ENCODE results near the gene PLXND1. TPM values are rescaled to one million over a fixed set of nuclear protein-coding genes. Genes with fewer than 3 reads are reported as not detected.

The PLXND1 gene
- total RNA-seq, 4 donors from 2014 or later, result 50.5 to 89.9 (median 76.6) TPM

GRCh38 chr3:129602309-129602708 lies 4.2 kb downstream of the PLXND1 start:
- H3K4me1 ChIP-seq, result peaks cover 61 to 96% (median 93%) of the 10 kb centered on the region in 4 donors
- peaks cover 0 to 20% (median 10%) of the 10 kb centered on the region in 4 donors for H3K27me3 ChIP-seq
- no peak for DNase-seq (ENCODE audit: extremely low spot score)
- 88% methylated on average over 11 of the region's 11 CpGs for WGBS
- TF ChIP-seq POLR2A (IDR thresholded peaks at IDR 0.05; ENCODE audit: low read depth), result no peak
- no peak for TF ChIP-seq EP300 (IDR thresholded peaks at IDR 0.05)
- no peak for TF ChIP-seq CTCF (IDR thresholded peaks at IDR 0.05)
- TF ChIP-seq POLR2AphosphoS5 (IDR thresholded peaks at IDR 0.05), result no peak
- peaks cover 0 to 16% (median 0%) of the 10 kb centered on the region in 4 donors for H3K36me3 ChIP-seq
- intact Hi-C loops (cut with DNase I), result loop anchor here (5.0 kb wide), 1 partner anchor 110 kb away; no protein-coding TSS in a partner anchor
- H3K27ac ChIP-seq (replicated peaks in 1 of 4), result peak overlapping the region; percentile 80 to 85 (median 82)
- no peaks in the 10 kb centered on the region for H3K9me3 ChIP-seq
- H3K4me3 ChIP-seq, result peak overlapping the region; percentile 65 to 75 (median 68)

- 87% methylated on average over 5 of the region's 5 CpGs for WGBS
- Histone ChIP-seq H3K4me3 (peak overlapping the region; percentile 65 to 75 (median 68)), H3K9me3 (no peaks in the 10 kb centered on the region), H3K36me3 (peaks cover 0 to 16% (median 0%) of the 10 kb centered on the region in 4 donors), H3K4me1 (peaks cover 62 to 97% (median 95%) of the 10 kb centered on the region in 4 donors), H3K27me3 (peaks cover 0 to 20% (median 10%) of the 10 kb centered on the region in 4 donors), H3K27ac (replicated peaks in 1 of 4) (peak overlapping the region; percentile 80 to 85 (median 82))
- TF ChIP-seq POLR2AphosphoS5 (IDR thresholded peaks at IDR 0.05), result no peak
- no peak for TF ChIP-seq EP300 (IDR thresholded peaks at IDR 0.05)
- no peak for TF ChIP-seq CTCF (IDR thresholded peaks at IDR 0.05)
- no peak for TF ChIP-seq POLR2A (IDR thresholded peaks at IDR 0.05; ENCODE audit: low read depth)
- intact Hi-C loops (cut with DNase I), result loop anchor here (5.0 kb wide), 1 partner anchor 109 kb away; no protein-coding TSS in a partner anchor
- DNase-seq (ENCODE audit: extremely low spot score), result no peak
These were observed 4.8 kb downstream of the PLXND1 start for GRCh38 chr3:129601713-129602112.

GRCh38 chr3:129600348-129600747 lies 6.1 kb downstream of the PLXND1 start:
- intact Hi-C loops (cut with DNase I), result loop anchor here (5.0 kb wide), 1 partner anchor 108 kb away; no protein-coding TSS in a partner anchor
- no peak overlapping the region for H3K4me3 ChIP-seq

GRCh38 chr3:129599607-129600006 lies 6.9 kb downstream of the PLXND1 start:
- Histone ChIP-seq H3K4me3 (no peak overlapping the region), H3K36me3 (peaks cover 0 to 16% (median 0%) of the 10 kb centered on the region in 4 donors), H3K9me3 (no peaks in the 10 kb centered on the region), H3K4me1 (peaks cover 72 to 100% (median 99%) of the 10 kb centered on the region in 4 donors), H3K27ac (replicated peaks in 1 of 4) (peak overlapping the region; percentile 76 to 83 (median 80)), H3K27me3 (peaks cover 0 to 3% (median under 1%) of the 10 kb centered on the region in 4 donors)
- intact Hi-C loops (cut with DNase I), result loop anchor here (5.0 kb wide), 1 partner anchor 107 kb away; no protein-coding TSS in a partner anchor
- WGBS, result 60% methylated on average over 1 of the region's 5 CpGs
- TF ChIP-seq CTCF (IDR thresholded peaks at IDR 0.05), result no peak
- TF ChIP-seq POLR2AphosphoS5 (IDR thresholded peaks at IDR 0.05), result peak; percentile 26 to 41
- no peak for TF ChIP-seq POLR2A (IDR thresholded peaks at IDR 0.05; ENCODE audit: low read depth)
- DNase-seq (ENCODE audit: extremely low spot score), result no peak

More at GRCh38 chr3:129600348-129600747, 6.1 kb downstream of the PLXND1 start:
- H3K9me3 ChIP-seq, result no peaks in the 10 kb centered on the region
- WGBS, result 89% methylated on average over 2 of the region's 2 CpGs
- no peak for DNase-seq (ENCODE audit: extremely low spot score)
- peaks cover 64 to 100% (median 99%) of the 10 kb centered on the region in 4 donors for H3K4me1 ChIP-seq
- peaks cover 0 to 10% (median 5%) of the 10 kb centered on the region in 4 donors for H3K27me3 ChIP-seq
- H3K36me3 ChIP-seq, result peaks cover 0 to 16% (median 0%) of the 10 kb centered on the region in 4 donors
- TF ChIP-seq CTCF (IDR thresholded peaks at IDR 0.05), result no peak
- no peak for TF ChIP-seq EP300 (IDR thresholded peaks at IDR 0.05)
- no peak for TF ChIP-seq POLR2A (IDR thresholded peaks at IDR 0.05; ENCODE audit: low read depth)
- no peak for TF ChIP-seq POLR2AphosphoS5 (IDR thresholded peaks at IDR 0.05)
- peak overlapping the region; percentile 71 to 83 (median 78) for H3K27ac ChIP-seq (replicated peaks in 1 of 4)
